Mesothelial cell of epicardium (in vitro differentiated cells): ENCODE measurements around the gene TRIO. TPM values are rescaled to one million over a fixed set of nuclear protein-coding genes. Genes with fewer than 3 reads are reported as not detected.

Experiments used
- DNase-seq, 2 experiments: peaks; one replicate each; pipeline ENCODE4 v3.0.0; 2021; ENCODE audit warnings: low spot score in 2 of 2; ENCODE audit not compliant: unreplicated experiment in 2 of 2
- H3K27ac Mint-ChIP-seq: 2 replicates; pipeline ENCODE4 v1.8.0; 2021; ENCODE audit warnings: mixed read lengths
- H3K27me3 Mint-ChIP-seq: 2 replicates; pipeline ENCODE4 v1.8.0; 2021; ENCODE audit warnings: low read depth, mixed read lengths
- H3K36me3 Mint-ChIP-seq: 2 replicates; pipeline ENCODE4 v1.8.0; 2021; ENCODE audit warnings: mixed read lengths
- H3K4me1 Mint-ChIP-seq: 2 replicates; pipeline ENCODE4 v1.8.0; 2021; ENCODE audit warnings: mixed read lengths
- H3K4me3 Mint-ChIP-seq: 2 replicates; pipeline ENCODE4 v1.8.0; 2021; ENCODE audit warnings: mild to moderate bottlenecking, moderate library complexity, mixed read lengths
- H3K9me3 Mint-ChIP-seq: 2 replicates; pipeline ENCODE4 v1.8.0; 2021; ENCODE audit warnings: mixed read lengths
- CTCF ChIP-seq: fragments of 200-600 bp; sonication (generic); IDR thresholded peaks from one replicate; pipeline ENCODE4 v1.5.0; 2021; ENCODE audit warnings: antibody characterized with exemption; ENCODE audit not compliant: unreplicated experiment
- total RNA-seq: library from RNA; stranded (reverse); gene quantifications from 3 replicates; pipeline ENCODE4 v1.2.1, GENCODE V29; 2021

The TRIO gene
- total RNA-seq, 1 donor from 2014 or later = 209 TPM

- TF ChIP-seq CTCF = no peak
- H3K36me3 Mint-ChIP-seq = peaks cover 18% of the 10 kb centered on the region
- no peaks in the 10 kb centered on the region for H3K9me3 Mint-ChIP-seq
- DNase-seq = no peak
- H3K4me3 Mint-ChIP-seq = no peak overlapping the region
- H3K27ac Mint-ChIP-seq = no peak overlapping the region
- H3K27me3 Mint-ChIP-seq = no peaks in the 10 kb centered on the region
- no peaks in the 10 kb centered on the region for H3K4me1 Mint-ChIP-seq
Observed at GRCh38 chr5:14503017-14503680, 360.0 kb downstream of the TRIO start.

GRCh38 chr5:14503681-14504331 is 360.7 kb downstream of the TRIO start:
- no peak for DNase-seq
- Mint-ChIP-seq H3K36me3 (peaks cover 21% of the 10 kb centered on the region), H3K9me3 (no peaks in the 10 kb centered on the region), H3K27me3 (no peaks in the 10 kb centered on the region), H3K4me3 (no peak overlapping the region), H3K27ac (no peak overlapping the region), H3K4me1 (no peaks in the 10 kb centered on the region)
- TF ChIP-seq CTCF = no peak

GRCh38 chr5:14504332-14504727 is 361.2 kb downstream of the TRIO start:
- Mint-ChIP-seq H3K9me3 (no peaks in the 10 kb centered on the region), H3K27me3 (no peaks in the 10 kb centered on the region), H3K4me1 (no peaks in the 10 kb centered on the region), H3K36me3 (peaks cover 21% of the 10 kb centered on the region), H3K27ac (no peak overlapping the region), H3K4me3 (no peak overlapping the region)
- TF ChIP-seq CTCF = no peak
- DNase-seq = no peak

GRCh38 chr5:14504816-14505215 is 361.7 kb downstream of the TRIO start:
- H3K9me3 Mint-ChIP-seq = no peaks in the 10 kb centered on the region
- H3K36me3 Mint-ChIP-seq = peaks cover 21% of the 10 kb centered on the region
- H3K4me1 Mint-ChIP-seq = no peaks in the 10 kb centered on the region
- H3K27me3 Mint-ChIP-seq = no peaks in the 10 kb centered on the region
- no peak for TF ChIP-seq CTCF
- H3K27ac Mint-ChIP-seq = no peak overlapping the region
- no peak for DNase-seq
- no peak overlapping the region for H3K4me3 Mint-ChIP-seq

GRCh38 chr5:14505310-14506139 is 362.4 kb downstream of the TRIO start:
- TF ChIP-seq CTCF = no peak
- H3K4me1 Mint-ChIP-seq = no peaks in the 10 kb centered on the region
- no peak overlapping the region for H3K27ac Mint-ChIP-seq
- no peak for DNase-seq
- peaks cover 24% of the 10 kb centered on the region for H3K36me3 Mint-ChIP-seq
- H3K27me3 Mint-ChIP-seq = no peaks in the 10 kb centered on the region
- H3K4me3 Mint-ChIP-seq = no peak overlapping the region
- no peaks in the 10 kb centered on the region for H3K9me3 Mint-ChIP-seq
